Pons (tissue), 1 donor: ENCODE measurements around the gene MSMP.

Experiments used
- DNase-seq: peaks from one replicate; pipeline ENCODE4 v3.0.0-alpha.2; 2016; ENCODE audit warnings: low spot score

MSMP gene

GRCh38 chr9:35754264-35754663 lies at the start of gene MSMP:
MSMP (minus strand) TSS chr9:35754276; CDS start chr9:35754129, 147 bp downstream.
- no peak for DNase-seq

GRCh38 chr9:35801328-35802128 lies 47.5 kb upstream of the MSMP start:
- DNase-seq = no peak

GRCh38 chr9:35800530-35800929 lies 46.5 kb upstream of the MSMP start:
- no peak for DNase-seq

GRCh38 chr9:35798658-35799374 lies 44.7 kb upstream of the MSMP start:
- no peak for DNase-seq

- DNase-seq = no peak
These were observed 43.4 kb upstream of the MSMP start for GRCh38 chr9:35797311-35798109.

GRCh38 chr9:35795695-35796094 lies 41.6 kb upstream of the MSMP start:
- no peak for DNase-seq

- no peak for DNase-seq
These were observed 39.4 kb upstream of the MSMP start for GRCh38 chr9:35793461-35793860.

GRCh38 chr9:35792826-35793225 lies 38.8 kb upstream of the MSMP start:
- DNase-seq = no peak

GRCh38 chr9:35792024-35792813 lies 38.1 kb upstream of the MSMP start:
- DNase-seq = no peak

GRCh38 chr9:35791297-35791921 lies 37.3 kb upstream of the MSMP start, which contains the start of gene NPR2:
NPR2 (plus strand) TSS chr9:35791591; CDS start chr9:35792409, 818 bp downstream.
- no peak for DNase-seq

- DNase-seq = peak; percentile 83
These were observed 36.6 kb upstream of the MSMP start for GRCh38 chr9:35790385-35791296.

GRCh38 chr9:35790025-35790384 lies 35.9 kb upstream of the MSMP start:
- no peak for DNase-seq

- no peak for DNase-seq
These were observed 35.5 kb upstream of the MSMP start for GRCh38 chr9:35789541-35789940.

GRCh38 chr9:35783418-35783817 lies 29.3 kb upstream of the MSMP start:
- DNase-seq = no peak

GRCh38 chr9:35781066-35781465 lies 27.0 kb upstream of the MSMP start:
- DNase-seq = no peak

- DNase-seq = no peak
These were observed 24.4 kb upstream of the MSMP start for GRCh38 chr9:35778496-35778895.

GRCh38 chr9:35776018-35776417 lies 21.9 kb upstream of the MSMP start:
- no peak for DNase-seq

GRCh38 chr9:35774907-35775635 lies 21.0 kb upstream of the MSMP start:
- peak; percentile 55 for DNase-seq

- no peak for DNase-seq
These were observed 17.9 kb upstream of the MSMP start for GRCh38 chr9:35771943-35772342.
